Measurements from ENCODE around the gene CGB7. TPM values are rescaled to one million over a fixed set of nuclear protein-coding genes. Genes with fewer than 3 reads are reported as not detected.
"Not testable (repeated sequence)": the region's sequence is repeated elsewhere in the genome, so short reads cannot be mapped to it uniquely, and the experiment has no call there.

Gene CGB7
- total and polyA plus RNA-seq, 8 donors: 0.38 TPM; not detected in 7

DNA sequence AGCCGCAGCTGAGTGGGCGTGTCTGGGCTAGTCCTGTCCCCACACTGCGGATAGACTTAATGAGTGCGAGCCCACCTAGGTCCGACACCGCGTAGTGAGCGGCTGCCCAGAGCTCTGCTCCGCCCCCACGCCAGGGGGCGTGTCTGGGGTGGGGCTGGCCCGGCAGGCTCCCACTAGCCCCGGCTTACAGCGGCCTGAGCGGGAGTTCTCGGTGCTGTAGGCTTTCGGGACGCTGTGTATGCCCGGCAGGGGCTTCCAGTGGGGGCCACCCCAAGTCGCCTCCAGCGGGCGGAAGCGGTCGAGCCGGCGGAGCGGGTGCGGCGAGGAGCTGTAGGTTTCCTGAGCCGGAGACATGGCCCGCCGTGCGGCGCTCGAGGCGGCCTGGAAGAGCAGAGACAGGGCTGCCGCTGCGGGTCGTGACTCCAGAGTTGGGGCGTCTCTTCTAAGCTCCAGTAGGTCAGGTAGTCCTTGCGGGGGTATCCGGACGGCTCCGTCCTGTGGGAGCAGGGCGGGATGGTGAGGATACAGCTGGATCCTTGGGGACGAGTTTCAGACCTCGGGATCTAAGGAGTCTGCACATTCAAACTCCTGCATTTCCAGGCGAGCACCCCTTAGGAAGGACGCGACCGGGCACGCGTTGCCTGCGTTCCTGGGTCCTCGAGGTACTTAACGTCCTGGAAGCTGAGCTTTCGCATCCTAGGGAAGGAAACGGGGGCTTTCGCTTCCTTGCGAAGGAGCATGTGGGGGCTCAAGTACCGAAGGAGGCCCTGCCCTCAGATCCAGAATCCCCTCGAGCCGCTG, 1.2 kb downstream of the CGB7 start:
- no peaks in the 10 kb centered on the region for H3K9me3 ChIP-seq
- FAIRE-seq (no peak), DNase-seq (peak; percentile 36 to 87 (median 61)), ATAC-seq (peak; percentile 78 to 93 (median 88))
- intact Hi-C loops (cut with DNase I): no loop called here
- TF ChIP-seq CTCF (IDR thresholded peaks at IDR 0.05): no peak
- peaks cover 0 to 5% (median 0%) of the 10 kb centered on the region in 3 donors for H3K4me1 ChIP-seq
- H3K4me3 ChIP-seq: peak overlapping the region; percentile 26 to 67 (median 44)
- H3K27ac ChIP-seq: no peak overlapping the region
- WGBS, 2 donors: 1% methylated on average over 61 to 63 of the region's 63 CpGs
- no peaks in the 10 kb centered on the region for H3K36me3 ChIP-seq
- no peaks in the 10 kb centered on the region for H3K27me3 ChIP-seq

GRCh38 chr19:49050376-49051033, 7.0 kb downstream of the CGB7 start:
- H3K36me3 ChIP-seq; intact Hi-C loops (cut with DNase I); FAIRE-seq; ATAC-seq; H3K9me3 ChIP-seq; H3K27ac ChIP-seq; DNase-seq; H3K4me3 ChIP-seq; H3K27me3 ChIP-seq; H3K4me1 ChIP-seq: not testable (repeated sequence)
- WGBS, 2 donors: 64 to 65% methylated on average over 24 of the region's 24 CpGs

DNA sequence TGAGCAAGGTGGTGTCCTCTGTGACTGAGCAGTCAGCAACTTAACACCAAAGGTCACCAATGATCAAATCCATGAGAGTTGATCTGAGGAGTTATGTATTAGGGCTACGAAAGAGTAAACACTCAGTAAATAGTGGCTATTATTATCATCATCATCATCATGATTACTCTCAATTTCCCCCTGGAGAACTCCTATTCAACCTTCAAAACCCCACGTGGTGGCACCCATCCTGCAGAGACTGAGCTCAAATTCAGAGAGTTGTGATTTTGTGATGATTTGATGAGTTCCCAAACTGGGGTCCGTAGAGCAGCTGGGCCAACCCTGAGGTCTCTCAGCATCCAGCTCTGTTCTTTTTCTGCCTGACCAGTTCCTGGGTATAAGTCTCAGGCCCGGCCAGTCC, 7.7 kb downstream of the CGB7 start:
- H3K4me1 ChIP-seq; H3K36me3 ChIP-seq; intact Hi-C loops (cut with DNase I); ATAC-seq; H3K27ac ChIP-seq; FAIRE-seq; H3K4me3 ChIP-seq; H3K9me3 ChIP-seq; H3K27me3 ChIP-seq; DNase-seq: not testable (repeated sequence)
- WGBS, 2 donors: 67 to 74% methylated on average over 2 of the region's 4 CpGs

DNA sequence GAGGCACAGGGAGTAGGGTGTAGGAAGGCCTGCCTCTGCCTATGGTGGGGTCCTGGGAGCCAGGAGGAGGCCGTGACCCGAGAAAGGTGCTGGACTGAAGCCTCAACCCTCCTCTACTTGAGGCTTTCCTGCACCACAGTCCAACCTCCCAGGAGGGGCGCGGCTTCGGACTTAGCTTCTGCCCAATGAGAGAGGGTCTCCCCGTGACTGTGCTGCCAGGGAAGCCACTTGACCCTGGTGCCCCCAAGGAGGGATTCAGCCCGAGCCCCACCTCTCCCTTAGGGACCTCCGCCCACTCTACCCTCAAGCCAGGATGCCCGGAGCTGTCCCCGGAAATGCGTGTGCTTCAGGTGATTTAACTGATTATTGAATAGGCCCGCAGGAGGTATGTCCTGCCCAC, 8.5 kb downstream of the CGB7 start, which contains the start of gene CGB8:
CGB8 (minus strand) TSS at position 101 of the 400 bp plus-strand sequence. CDS start 372 bp downstream, outside the sequence.
- 62 to 64% methylated on average over 8 to 10 of the region's 12 CpGs for WGBS, 2 donors
- FAIRE-seq; H3K9me3 ChIP-seq; intact Hi-C loops (cut with DNase I); H3K4me1 ChIP-seq; ATAC-seq; H3K27me3 ChIP-seq; H3K36me3 ChIP-seq; H3K4me3 ChIP-seq; H3K27ac ChIP-seq; DNase-seq: not testable (repeated sequence)

DNA sequence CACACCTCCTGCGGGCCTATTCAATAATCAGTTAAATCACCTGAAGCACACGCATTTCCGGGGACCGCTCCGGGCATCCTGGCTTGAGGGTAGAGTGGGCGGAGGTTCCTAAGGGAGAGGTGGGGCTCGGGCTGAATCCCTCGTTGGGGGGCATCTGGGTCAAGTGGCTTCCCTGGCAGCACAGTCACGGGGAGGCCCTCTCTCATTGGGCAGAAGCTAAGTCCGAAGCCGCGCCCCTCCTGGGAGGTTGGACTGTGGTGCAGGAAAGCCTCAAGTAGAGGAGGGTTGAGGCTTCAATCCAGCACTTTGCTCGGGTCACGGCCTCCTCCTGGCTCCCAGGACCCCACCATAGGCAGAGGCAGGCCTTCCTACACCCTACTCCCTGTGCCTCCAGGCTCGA, 14.0 kb downstream of the CGB7 start, which contains the start of gene CGB5:
CGB5 (plus strand) TSS at position 301 of the 400 bp plus-strand sequence. CDS start 362 bp downstream, outside the sequence.
- H3K36me3 ChIP-seq; FAIRE-seq; H3K27me3 ChIP-seq; DNase-seq; H3K9me3 ChIP-seq; H3K4me1 ChIP-seq; H3K27ac ChIP-seq; intact Hi-C loops (cut with DNase I); ATAC-seq; H3K4me3 ChIP-seq: not testable (repeated sequence)
- 59 to 63% methylated on average over 14 to 15 of the region's 15 CpGs for WGBS, 2 donors

- FAIRE-seq; H3K9me3 ChIP-seq; H3K4me1 ChIP-seq; H3K27me3 ChIP-seq; H3K36me3 ChIP-seq; intact Hi-C loops (cut with DNase I); DNase-seq; ATAC-seq; H3K27ac ChIP-seq; H3K4me3 ChIP-seq: not testable (repeated sequence)
- 58 to 62% methylated on average over 2 of the region's 4 CpGs for WGBS, 2 donors
These were observed 14.9 kb downstream of the CGB7 start for GRCh38 chr19:49042666-49043065.

DNA sequence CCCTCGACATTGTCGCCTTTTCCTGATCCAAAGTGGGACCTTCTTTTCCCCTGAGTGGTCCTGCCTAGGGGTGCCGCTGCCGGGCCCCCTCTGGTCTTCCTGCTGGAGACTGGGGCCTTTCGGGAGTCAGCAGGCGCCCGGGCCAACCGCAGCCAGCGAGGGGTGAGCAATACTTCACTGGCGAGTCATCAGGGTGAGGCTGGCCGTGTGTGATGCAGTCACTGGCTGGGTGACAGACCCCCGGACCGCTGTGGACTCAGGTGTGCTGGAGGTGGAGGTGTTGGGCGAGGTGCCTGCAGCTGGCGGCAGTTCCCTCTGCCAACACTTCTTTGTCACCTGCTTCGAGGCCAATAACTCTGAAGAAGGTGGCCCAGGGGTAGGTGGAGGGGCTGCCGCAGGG, 15.4 kb downstream of the CGB7 start:
- TF ChIP-seq CTCF (IDR thresholded peaks at IDR 0.05): no peak
- H3K36me3 ChIP-seq: no peaks in the 10 kb centered on the region
- no peak for DNase-seq
- H3K9me3 ChIP-seq: no peaks in the 10 kb centered on the region
- no peak overlapping the region for H3K4me3 ChIP-seq
- no peaks in the 10 kb centered on the region for H3K4me1 ChIP-seq
- no peak for ATAC-seq
- no peak overlapping the region for H3K27ac ChIP-seq
- whole genome bisulfite sequencing, 2 donors: 56 to 64% methylated on average over 17 of the region's 17 CpGs
- H3K27me3 ChIP-seq: no peaks in the 10 kb centered on the region
- FAIRE-seq: no peak
- intact Hi-C loops (cut with DNase I): no loop called here

DNA sequence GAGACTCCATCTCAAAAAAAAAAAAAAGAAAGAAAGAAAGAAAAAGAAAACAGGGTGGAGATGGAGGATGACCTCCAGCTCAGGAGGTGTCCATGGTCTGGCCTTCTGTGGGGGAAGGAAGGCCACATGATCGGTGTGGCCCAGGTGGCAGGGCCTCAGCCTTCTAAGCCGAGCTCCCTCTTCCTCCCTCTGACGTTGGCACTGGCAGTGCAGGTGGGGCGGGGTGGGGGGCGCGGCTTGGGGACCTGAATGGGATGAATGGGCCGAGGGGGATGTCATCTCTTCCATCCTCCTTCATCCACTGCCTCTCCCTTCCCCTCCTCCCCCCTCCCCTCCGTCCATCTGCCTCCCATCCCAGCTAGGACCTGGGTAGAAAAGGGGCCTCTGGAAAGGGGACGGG, 17.8 kb downstream of the CGB7 start:
- H3K4me1 ChIP-seq; FAIRE-seq; DNase-seq; H3K9me3 ChIP-seq; H3K4me3 ChIP-seq; H3K36me3 ChIP-seq; intact Hi-C loops (cut with DNase I); H3K27ac ChIP-seq; ATAC-seq; H3K27me3 ChIP-seq: not testable (repeated sequence)
- WGBS, 2 donors: 40 to 59% methylated on average over 6 to 9 of the region's 9 CpGs

GRCh38 chr19:49038557-49039276, 18.8 kb downstream of the CGB7 start:
- H3K36me3 ChIP-seq; H3K27ac ChIP-seq; DNase-seq; ATAC-seq; H3K4me3 ChIP-seq; H3K4me1 ChIP-seq; FAIRE-seq; intact Hi-C loops (cut with DNase I); H3K27me3 ChIP-seq; H3K9me3 ChIP-seq: not testable (repeated sequence)
- WGBS, 2 donors: 69 to 73% methylated on average over 26 of the region's 26 CpGs

Data from pancreas (tissue), 10 donors.